ENCODE results near the gene ITIH2.
"Not testable (repeated sequence)": the region's sequence is repeated elsewhere in the genome, so short reads cannot be mapped to it uniquely, and the experiment has no call there.

The ITIH2 gene

DNA sequence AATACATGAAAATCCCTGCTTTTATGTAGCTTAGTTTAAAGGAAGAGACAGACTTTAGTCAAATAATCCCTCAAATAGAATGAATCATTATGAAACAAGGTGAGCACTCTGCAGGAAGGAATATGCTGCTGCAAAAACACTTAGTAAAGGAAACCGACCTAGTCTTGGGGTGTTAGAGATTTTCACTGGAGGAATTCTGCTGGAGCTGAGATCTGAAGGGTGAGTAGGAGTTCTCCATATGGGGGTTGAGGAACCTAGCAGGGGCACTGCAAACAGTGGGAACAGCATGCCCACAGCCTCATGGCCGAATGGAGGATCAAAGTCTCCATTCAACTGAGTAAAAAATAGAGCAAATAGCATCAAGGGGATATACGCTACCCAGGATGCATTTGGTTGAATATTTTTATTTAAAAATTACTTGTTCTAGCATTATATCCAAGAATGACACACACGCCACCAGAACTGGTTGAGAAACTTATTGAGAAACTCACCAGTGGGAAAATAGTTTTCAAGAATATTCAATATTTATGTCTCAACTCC is 3.5 kb downstream of the ITIH2 start:
- TF ChIP-seq GATA1 (IDR thresholded peaks at IDR 0.05; ENCODE audit: low read depth, low read length) (no peak), POLR2A (IDR thresholded peaks at IDR 0.05; ENCODE audit: low read length) (no peak)
- DNase-seq: no peak

- TF ChIP-seq GATA1 (IDR thresholded peaks at IDR 0.05; ENCODE audit: low read depth, low read length): no peak
- TF ChIP-seq POLR2A (IDR thresholded peaks at IDR 0.05; ENCODE audit: low read length): no peak
- no peak for DNase-seq
Measured at GRCh38 chr10:7707102-7707501, 4.0 kb downstream of the ITIH2 start.

DNA sequence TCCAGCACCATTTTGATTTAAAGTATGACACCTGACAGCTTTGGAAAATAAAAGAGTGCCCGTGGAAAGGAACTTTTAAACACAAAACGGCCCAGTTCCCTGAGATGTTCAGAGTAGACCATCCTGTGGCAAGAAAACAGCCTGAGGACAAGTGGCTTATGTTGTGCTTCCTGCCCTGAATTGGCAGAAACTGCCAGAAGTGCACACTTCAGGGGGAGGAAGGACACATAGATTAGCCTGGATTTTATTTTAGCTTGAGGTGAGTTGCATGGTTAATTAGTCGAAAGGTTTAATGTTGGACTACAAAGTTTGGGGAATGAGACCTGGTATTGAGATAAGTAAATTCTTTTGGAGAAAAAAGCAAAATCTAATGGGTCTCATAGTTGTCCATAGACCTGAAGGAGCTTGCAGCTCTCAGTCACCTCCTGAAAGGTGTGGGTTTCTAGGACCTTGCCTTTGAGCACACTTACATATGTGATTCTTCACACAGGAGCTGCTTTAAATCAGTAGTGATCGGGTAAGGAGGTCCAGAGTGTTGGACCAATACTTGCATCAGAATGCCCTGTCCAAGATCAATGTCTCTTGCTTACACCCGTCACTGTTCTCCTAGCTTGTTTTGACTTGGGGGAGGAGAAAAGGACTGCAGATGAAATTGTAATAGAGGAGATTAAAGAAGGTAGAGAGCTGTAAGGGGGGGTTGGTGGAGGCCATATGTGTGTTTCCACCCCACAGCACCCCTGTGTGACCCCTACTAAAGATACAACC is 4.9 kb downstream of the ITIH2 start:
- DNase-seq: no peak
- TF ChIP-seq POLR2A (IDR thresholded peaks at IDR 0.05; ENCODE audit: low read length) (no peak), GATA1 (IDR thresholded peaks at IDR 0.05; ENCODE audit: low read depth, low read length) (no peak)

DNA sequence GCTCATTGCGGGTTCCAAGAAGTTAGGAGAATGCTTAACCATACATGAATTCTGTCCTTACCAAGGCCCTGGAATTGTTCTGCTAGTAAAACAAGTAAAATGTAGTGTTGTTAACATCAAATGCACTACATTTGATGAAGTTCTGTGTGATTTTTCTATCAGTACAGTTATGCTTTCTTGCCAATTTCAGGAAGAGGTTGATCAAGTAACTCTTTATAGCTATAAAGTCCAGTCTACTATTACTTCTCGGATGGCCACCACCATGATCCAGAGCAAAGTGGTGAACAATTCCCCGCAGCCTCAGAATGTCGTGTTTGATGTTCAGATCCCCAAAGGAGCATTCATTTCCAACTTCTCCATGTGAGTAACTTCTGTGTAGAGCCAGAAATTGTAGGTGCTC is 5.7 kb downstream of the ITIH2 start:
- TF ChIP-seq POLR2A (IDR thresholded peaks at IDR 0.05; ENCODE audit: low read length) (no peak), GATA1 (IDR thresholded peaks at IDR 0.05; ENCODE audit: low read depth, low read length) (no peak)
- no peak for DNase-seq

- DNase-seq: no peak
- no peak for TF ChIP-seq GATA1 (IDR thresholded peaks at IDR 0.05; ENCODE audit: low read depth, low read length)
- TF ChIP-seq POLR2A (IDR thresholded peaks at IDR 0.05; ENCODE audit: low read length): no peak
Measured at GRCh38 chr10:7710446-7710845, 7.3 kb downstream of the ITIH2 start.

DNA sequence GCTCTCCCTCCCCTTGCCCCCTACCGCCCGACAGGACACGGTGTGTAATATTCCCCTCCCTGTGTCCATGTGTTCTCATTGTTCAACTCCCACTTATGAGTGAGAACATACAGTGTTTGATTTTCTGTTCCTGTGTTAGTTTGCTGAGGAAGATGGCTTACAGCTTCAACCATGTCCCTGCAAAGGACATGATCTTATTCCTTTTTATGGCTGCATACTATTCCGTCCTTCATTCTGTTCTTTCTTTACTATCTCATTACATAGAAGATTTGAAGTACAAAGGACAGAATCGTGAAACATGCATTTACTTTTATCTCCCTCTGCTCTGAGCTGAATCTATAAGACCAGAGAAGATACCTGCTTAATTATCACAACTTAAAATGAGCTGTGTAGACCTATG is 8.0 kb downstream of the ITIH2 start:
- DNase-seq: not testable (repeated sequence)

GRCh38 chr10:7715515-7715914 is 12.4 kb downstream of the ITIH2 start:
- TF ChIP-seq GATA1 (IDR thresholded peaks at IDR 0.05; ENCODE audit: low read depth, low read length): no peak
- TF ChIP-seq POLR2A (IDR thresholded peaks at IDR 0.05; ENCODE audit: low read length): no peak
- no peak for DNase-seq

- DNase-seq: no peak
Measured at GRCh38 chr10:7717767-7718166, 14.7 kb downstream of the ITIH2 start.

GRCh38 chr10:7718685-7719084 is 15.6 kb downstream of the ITIH2 start:
- TF ChIP-seq POLR2A (IDR thresholded peaks at IDR 0.05; ENCODE audit: low read length) (no peak), GATA1 (IDR thresholded peaks at IDR 0.05; ENCODE audit: low read depth, low read length) (no peak)
- no peak for DNase-seq

More at GRCh38 chr10:7717767-7718166, 14.7 kb downstream of the ITIH2 start:
- TF ChIP-seq POLR2A (IDR thresholded peaks at IDR 0.05; ENCODE audit: low read length) (no peak), GATA1 (IDR thresholded peaks at IDR 0.05; ENCODE audit: low read depth, low read length) (no peak)

GRCh38 chr10:7720478-7720877 is 17.4 kb downstream of the ITIH2 start:
- DNase-seq: no peak
- no peak for TF ChIP-seq POLR2A (IDR thresholded peaks at IDR 0.05; ENCODE audit: low read length)
- TF ChIP-seq GATA1 (IDR thresholded peaks at IDR 0.05; ENCODE audit: low read depth, low read length): no peak

DNA sequence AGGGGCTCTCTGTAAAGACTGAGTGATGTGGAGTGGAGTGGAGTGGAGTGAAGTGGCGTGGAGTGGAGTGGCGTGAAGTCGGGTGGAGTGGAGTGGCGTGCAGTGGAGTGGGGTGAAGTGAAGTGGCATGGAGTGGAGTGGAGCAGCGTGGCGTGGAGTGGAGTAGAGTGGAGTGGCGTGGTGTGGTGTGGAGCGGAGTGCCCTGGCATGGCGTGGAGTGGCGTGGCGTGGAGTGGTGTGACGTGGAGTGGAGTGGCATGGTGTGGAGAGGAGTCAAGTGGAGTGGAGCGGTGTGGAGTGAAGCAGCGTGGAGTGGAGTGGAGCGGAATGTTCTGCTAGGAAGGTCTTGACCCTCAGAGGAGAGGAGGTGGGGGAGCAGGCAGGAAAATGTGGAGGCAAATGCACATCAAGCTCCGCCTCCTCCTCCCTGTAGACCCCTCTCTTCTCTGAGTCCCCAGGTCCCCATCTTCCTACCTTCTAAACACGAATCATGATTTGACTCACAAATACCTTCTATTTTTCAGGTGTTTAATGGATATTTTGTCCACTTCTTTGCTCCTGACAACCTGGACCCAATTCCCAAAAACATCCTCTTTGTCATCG is 19.9 kb downstream of the ITIH2 start:
- TF ChIP-seq POLR2A (IDR thresholded peaks at IDR 0.05; ENCODE audit: low read length): no peak
- TF ChIP-seq GATA1 (IDR thresholded peaks at IDR 0.05; ENCODE audit: low read depth, low read length): no peak
- DNase-seq: no peak

DNA sequence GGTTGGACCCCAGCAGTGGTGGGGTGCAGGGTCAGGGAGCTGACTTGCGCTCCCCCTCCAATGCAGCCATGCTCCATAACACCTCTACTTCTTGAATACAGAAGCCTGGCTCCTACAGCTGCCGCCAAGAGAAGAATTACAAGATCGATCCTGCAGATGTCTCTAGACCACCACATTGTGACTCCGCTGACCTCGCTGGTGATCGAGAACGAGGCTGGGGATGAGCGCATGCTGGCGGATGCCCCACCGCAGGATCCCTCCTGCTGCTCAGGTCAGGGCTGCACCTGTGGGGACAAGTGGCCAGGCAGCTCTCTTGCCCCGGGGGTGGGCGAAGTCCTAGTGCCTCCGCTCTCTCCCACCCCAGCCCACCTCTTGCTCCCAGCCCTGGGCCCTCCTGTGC is 31.7 kb downstream of the ITIH2 start:
- DNase-seq: no peak
- TF ChIP-seq POLR2A (IDR thresholded peaks at IDR 0.05; ENCODE audit: low read length) (no peak), GATA1 (IDR thresholded peaks at IDR 0.05; ENCODE audit: low read depth, low read length) (no peak)

DNA sequence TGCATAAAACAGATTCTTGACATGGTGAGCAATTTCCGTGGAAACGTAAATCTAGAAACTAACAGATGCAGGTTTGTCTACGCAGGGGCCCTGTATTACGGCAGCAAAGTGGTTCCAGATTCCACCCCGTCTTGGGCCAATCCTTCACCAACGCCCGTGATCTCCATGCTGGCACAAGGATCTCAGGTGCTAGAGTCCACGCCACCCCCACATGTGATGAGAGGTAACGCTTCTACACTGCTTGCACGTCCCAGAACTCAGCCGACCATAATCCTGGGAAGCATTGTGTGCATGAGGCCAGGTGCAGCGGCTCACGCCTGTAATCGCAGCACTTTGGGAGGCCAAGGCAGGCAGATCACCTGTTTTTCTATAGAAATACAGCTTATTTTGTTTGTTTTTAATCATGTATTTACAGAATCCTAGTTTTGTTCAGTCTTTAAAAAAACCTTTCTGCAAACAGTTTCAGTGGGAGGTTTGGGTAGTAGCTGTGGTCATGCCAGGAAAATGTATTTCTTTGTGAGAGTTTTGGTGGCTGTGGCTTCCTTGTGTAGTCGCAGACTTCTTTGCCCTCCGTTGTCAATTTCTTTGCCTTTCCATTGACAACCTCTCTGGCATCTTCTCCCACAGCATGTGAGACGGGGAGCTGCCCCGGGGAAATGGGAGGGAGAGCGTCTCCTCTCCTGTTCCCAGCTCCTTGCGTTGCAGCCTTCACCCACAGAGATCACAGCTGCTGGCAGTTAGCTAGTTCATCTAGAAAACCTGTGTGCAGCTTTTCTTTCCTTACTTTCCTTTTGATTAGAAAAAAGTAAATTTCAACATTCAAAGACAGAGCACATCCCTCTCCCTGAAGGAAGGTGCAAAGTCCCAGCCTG is 35.7 kb downstream of the ITIH2 start:
- DNase-seq: no peak
- no peak for TF ChIP-seq POLR2A (IDR thresholded peaks at IDR 0.05; ENCODE audit: low read length)
- TF ChIP-seq GATA1 (IDR thresholded peaks at IDR 0.05; ENCODE audit: low read depth, low read length): no peak

DNA sequence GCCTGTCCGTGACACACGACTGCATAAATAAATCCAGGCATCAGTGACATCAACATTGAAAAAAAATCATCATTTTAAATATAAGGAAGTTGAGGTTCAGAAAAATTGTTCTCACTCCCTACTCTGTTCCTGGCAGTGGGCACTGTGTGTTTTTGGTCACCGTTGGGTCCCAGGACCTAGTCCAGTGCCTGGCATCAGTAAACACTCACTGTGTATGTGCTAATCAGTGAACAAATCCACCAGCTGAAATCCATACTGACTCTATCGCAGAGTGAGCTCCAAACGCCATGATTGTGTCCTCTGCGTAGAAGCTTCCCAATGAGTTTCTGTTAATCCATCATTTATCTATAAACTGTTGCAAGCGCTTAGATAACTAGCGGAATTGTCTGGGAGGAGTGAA is 41.2 kb downstream of the ITIH2 start:
- no peak for TF ChIP-seq GATA1 (IDR thresholded peaks at IDR 0.05; ENCODE audit: low read depth, low read length)
- no peak for TF ChIP-seq POLR2A (IDR thresholded peaks at IDR 0.05; ENCODE audit: low read length)
- no peak for DNase-seq

- not testable (repeated sequence) for DNase-seq
Measured at GRCh38 chr10:7748637-7749036, 45.5 kb downstream of the ITIH2 start.
